Panc1 (cell line): Measurements from ENCODE around the gene PET100. TPM values are rescaled to one million over a fixed set of nuclear protein-coding genes. Genes with fewer than 3 reads are reported as not detected.

ENCODE experiments used
- ATAC-seq: fragments of 200-7000 bp; cut with Tn5 transposase; 2 replicates; pipeline ENCODE4 v1.9.1; 2020; ENCODE audit warnings: mild to moderate bottlenecking, moderate library complexity
- BruUV-seq: library from RNA; stranded (reverse); fragments of 400-500 nt; replicated peaks from 2 replicates; lab custom pipeline; 2021; lab: Mats Ljungman, UMichigan
- CTCF ChIA-PET: fragments of 300-600 bp; sonication (Branson Sonifier 250); formaldehyde crosslinking; loops from one replicate; lab custom pipeline; 2022; ENCODE audit warnings: antibody characterized with exemption; lab: Charles Lee
- POLR2A ChIA-PET: fragments of 300-600 bp; sonication (Branson Sonifier 250); formaldehyde crosslinking; loops from one replicate; lab custom pipeline; 2022; ENCODE audit warnings: antibody characterized with exemption; lab: Charles Lee
- DNase-seq: peaks from one replicate; pipeline ENCODE4 v3.0.0-alpha.2; 2010; ENCODE audit warnings: low read depth, low spot score
- H3K27ac ChIP-seq: 2 replicates; pipeline ENCODE4 v1.5.1; 2011; ENCODE audit warnings: mild to moderate bottlenecking, low read length, inconsistent platforms
- H3K27me3 ChIP-seq: fragments of 200-500 bp; sonication (Bioruptor generic); 2 replicates; pipeline ENCODE4 v1.6.0; 2014; ENCODE audit warnings: low read length, inconsistent platforms; ENCODE audit not compliant: control insufficient read depth, insufficient read depth
- H3K36me3 ChIP-seq: fragments of 200-500 bp; sonication (Bioruptor generic); 2 replicates; pipeline ENCODE4 v1.5.1; 2014; ENCODE audit warnings: inconsistent platforms, mild to moderate bottlenecking, low read length, moderate library complexity; ENCODE audit not compliant: control insufficient read depth, insufficient read depth
- H3K4me1 ChIP-seq: 2 replicates; pipeline ENCODE4 v1.5.1; 2011; ENCODE audit warnings: inconsistent platforms, mild to moderate bottlenecking, low read length, moderate library complexity; ENCODE audit not compliant: control insufficient read depth, insufficient read depth
- H3K4me3 ChIP-seq, 2 experiments: 2 replicates each; pipeline ENCODE4 v1.5.1; 2011 to 2012; ENCODE audit warnings: low read depth in 2 of 2, low read length in 2 of 2, mild to moderate bottlenecking in 2 of 2, inconsistent platforms in 1 of 2, moderate library complexity in 1 of 2
- H3K9me3 ChIP-seq: fragments of 200-500 bp; sonication (Bioruptor generic); 2 replicates; pipeline ENCODE4 v1.5.1; 2014; ENCODE audit warnings: low read depth, mild to moderate bottlenecking, inconsistent platforms, low read length, moderate library complexity; ENCODE audit not compliant: control insufficient read depth, insufficient read depth
- POLR2AphosphoS5 ChIP-seq: IDR thresholded peaks from 2 replicates; pipeline ENCODE4 v1.6.1; 2012; ENCODE audit warnings: mild to moderate bottlenecking, low read depth, low read length, moderate library complexity
- REST ChIP-seq, 2 experiments: IDR thresholded peaks; 2 replicates each; pipeline ENCODE4 v1.6.1; 2011 to 2012; ENCODE audit warnings: low read depth in 2 of 2, control low read depth in 1 of 2, low read length in 1 of 2, mild to moderate bottlenecking in 1 of 2, moderate library complexity in 1 of 2; ENCODE audit not compliant: insufficient read depth in 1 of 2
- SIN3A ChIP-seq: IDR thresholded peaks from 2 replicates; pipeline ENCODE4 v1.6.1; 2012; ENCODE audit warnings: low read depth, mild to moderate bottlenecking, low read length, moderate library complexity, borderline replicate concordance; ENCODE audit not compliant: insufficient read depth
- TCF7L2 ChIP-seq: IDR thresholded peaks from 2 replicates; pipeline ENCODE4 v1.6.1; 2011; ENCODE audit warnings: mild to moderate bottlenecking, low read depth, low read length, inconsistent platforms
- in situ Hi-C: cut with HindIII; loops from 2 replicates; pipeline ENCODE4 v1.10.0; 2016; ENCODE audit warnings: low sequenced_read_pairs, low pct_unique_long_range_greater_than_20kb
- intact Hi-C: fragments of 100-400 bp; cut with micrococcal nuclease; formaldehyde crosslinking; loops from one replicate; pipeline ENCODE4 v1.10.0; 2022; ENCODE audit not compliant: unreplicated experiment
- total RNA-seq: library from RNA; stranded (reverse); gene quantifications from one replicate; pipeline ENCODE4 v1.2.1, GENCODE V29; 2021; ENCODE audit not compliant: unreplicated experiment
- TF ChIP-seq, protein P1 (sequence below): fragments of 450-650 bp; IDR thresholded peaks from 2 replicates; pipeline ENCODE4 v1.5.1; 2017; ENCODE audit warnings: mild to moderate bottlenecking

The PET100 gene
- total RNA-seq, 1 experiment from 2014 or later: 109 TPM

DNA sequence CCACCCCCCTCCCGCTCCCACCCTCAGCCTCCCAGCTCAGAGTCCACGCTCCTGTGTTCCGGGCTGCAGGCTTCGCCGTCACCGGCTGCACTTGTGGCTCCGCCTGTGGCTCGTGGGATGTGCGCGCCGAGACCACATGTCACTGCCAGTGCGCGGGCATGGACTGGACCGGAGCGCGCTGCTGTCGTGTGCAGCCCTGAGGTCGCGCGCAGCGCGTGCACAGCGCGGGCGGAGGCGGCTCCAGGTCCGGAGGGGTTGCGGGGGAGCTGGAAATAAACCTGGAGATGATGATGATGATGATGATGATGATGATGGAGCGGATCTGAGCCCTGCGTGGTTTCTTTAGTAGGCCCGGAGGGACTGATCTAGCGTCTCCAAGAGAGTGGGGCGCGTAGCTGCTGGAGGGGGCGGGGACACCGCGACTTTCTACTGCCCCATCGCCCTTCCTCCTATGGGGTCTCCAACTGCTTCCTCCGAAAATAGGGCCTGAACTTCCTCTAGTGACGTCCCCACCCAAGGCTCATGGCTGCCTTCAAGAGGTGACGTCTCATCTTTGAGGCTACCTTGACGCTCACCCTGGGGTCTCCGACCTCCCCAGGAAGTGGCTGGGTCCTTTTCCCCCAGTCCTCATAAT lies 40.7 kb downstream of the PET100 start:
- intact Hi-C loops: no loop called here
- TF ChIP-seq TCF7L2 (no peak), REST (IDR thresholded peaks at IDR 0.05; ENCODE audit: insufficient read depth in 1 of 2, low read depth in 2 of 2, low read length in 1 of 2) (no peak), POLR2AphosphoS5 (no peak), SIN3A (no peak)
- TF ChIP-seq, protein P1, sequence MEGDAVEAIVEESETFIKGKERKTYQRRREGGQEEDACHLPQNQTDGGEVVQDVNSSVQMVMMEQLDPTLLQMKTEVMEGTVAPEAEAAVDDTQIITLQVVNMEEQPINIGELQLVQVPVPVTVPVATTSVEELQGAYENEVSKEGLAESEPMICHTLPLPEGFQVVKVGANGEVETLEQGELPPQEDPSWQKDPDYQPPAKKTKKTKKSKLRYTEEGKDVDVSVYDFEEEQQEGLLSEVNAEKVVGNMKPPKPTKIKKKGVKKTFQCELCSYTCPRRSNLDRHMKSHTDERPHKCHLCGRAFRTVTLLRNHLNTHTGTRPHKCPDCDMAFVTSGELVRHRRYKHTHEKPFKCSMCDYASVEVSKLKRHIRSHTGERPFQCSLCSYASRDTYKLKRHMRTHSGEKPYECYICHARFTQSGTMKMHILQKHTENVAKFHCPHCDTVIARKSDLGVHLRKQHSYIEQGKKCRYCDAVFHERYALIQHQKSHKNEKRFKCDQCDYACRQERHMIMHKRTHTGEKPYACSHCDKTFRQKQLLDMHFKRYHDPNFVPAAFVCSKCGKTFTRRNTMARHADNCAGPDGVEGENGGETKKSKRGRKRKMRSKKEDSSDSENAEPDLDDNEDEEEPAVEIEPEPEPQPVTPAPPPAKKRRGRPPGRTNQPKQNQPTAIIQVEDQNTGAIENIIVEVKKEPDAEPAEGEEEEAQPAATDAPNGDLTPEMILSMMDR: no peak
- in situ Hi-C loops: no loop called here
- peak overlapping the region; percentile 18 to 32; a peak in 3 of 4 replicates for H3K4me3 ChIP-seq
- H3K36me3 ChIP-seq: no peaks in the 10 kb centered on the region
- H3K4me1 ChIP-seq: no peaks in the 10 kb centered on the region
- H3K27ac ChIP-seq: no peak overlapping the region
- no peaks in the 10 kb centered on the region for H3K9me3 ChIP-seq
- H3K27me3 ChIP-seq: no peaks in the 10 kb centered on the region
- ChIA-PET CTCF (interaction anchor here (0.8 kb wide), 2 partner anchors 182 to 231 kb away, joined by 3 to 6 read pairs; no protein-coding TSS in a partner anchor), POLR2A (no interaction called here)
- DNase-seq (no peak), ATAC-seq (peak; percentile 60; the same call in 1 of the 2 replicates)
- BruUV-seq: no TSS peak

DNA sequence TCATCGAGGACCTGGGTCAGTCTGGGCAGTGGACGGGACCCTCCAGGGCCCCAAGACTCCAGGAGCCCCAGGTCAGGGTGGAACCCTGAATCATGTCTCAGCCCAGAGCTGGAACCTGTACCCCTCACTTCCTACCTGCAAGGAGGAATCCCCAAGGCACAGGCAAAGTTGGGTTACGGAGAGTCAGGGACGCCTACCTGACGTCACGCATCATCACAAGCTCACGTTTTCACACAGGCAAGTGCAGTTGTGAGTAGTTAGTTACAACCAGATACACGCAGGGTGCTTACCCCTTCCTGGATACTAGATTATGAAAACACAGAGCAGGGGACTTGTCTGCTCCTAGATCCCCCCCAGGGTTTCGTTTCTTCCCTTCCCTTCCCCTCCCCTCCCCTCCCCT lies 41.2 kb downstream of the PET100 start:
- TF ChIP-seq, protein P1: no peak
- TF ChIP-seq POLR2AphosphoS5: no peak
- TF ChIP-seq SIN3A: no peak
- TF ChIP-seq TCF7L2: no peak
- TF ChIP-seq REST (IDR thresholded peaks at IDR 0.05; ENCODE audit: insufficient read depth in 1 of 2, low read depth in 2 of 2, low read length in 1 of 2): no peak
- intact Hi-C loops (no loop called here), in situ Hi-C loops (no loop called here)
- CTCF ChIA-PET: interaction anchor here (0.8 kb wide), 2 partner anchors 182 to 232 kb away, joined by 3 to 6 read pairs; no protein-coding TSS in a partner anchor
- no TSS peak for BruUV-seq
- Histone ChIP-seq H3K9me3 (no peaks in the 10 kb centered on the region), H3K27me3 (no peaks in the 10 kb centered on the region), H3K4me1 (no peaks in the 10 kb centered on the region), H3K36me3 (no peaks in the 10 kb centered on the region), H3K4me3 (peak overlapping the region in 1 of 2 experiments; percentile 32; a peak in 2 of 4 replicates), H3K27ac (no peak overlapping the region)
- ATAC-seq (no peak), DNase-seq (no peak)
- POLR2A ChIA-PET: interaction anchor here (0.6 kb wide), 1 partner anchor 149 kb away, joined by 5 read pairs; no protein-coding TSS in a partner anchor
